IPS-NIHi11 (cell line): Measurements from ENCODE around the gene SHROOM4.
A peak's percentile ranks its signal among the peaks of the same experiment; 100 is the strongest.

ENCODE experiments used
- DNase-seq: peaks from one replicate; pipeline ENCODE4 v3.0.0; 2012; ENCODE audit warnings: mixed read lengths, low spot score

The SHROOM4 gene

DNA sequence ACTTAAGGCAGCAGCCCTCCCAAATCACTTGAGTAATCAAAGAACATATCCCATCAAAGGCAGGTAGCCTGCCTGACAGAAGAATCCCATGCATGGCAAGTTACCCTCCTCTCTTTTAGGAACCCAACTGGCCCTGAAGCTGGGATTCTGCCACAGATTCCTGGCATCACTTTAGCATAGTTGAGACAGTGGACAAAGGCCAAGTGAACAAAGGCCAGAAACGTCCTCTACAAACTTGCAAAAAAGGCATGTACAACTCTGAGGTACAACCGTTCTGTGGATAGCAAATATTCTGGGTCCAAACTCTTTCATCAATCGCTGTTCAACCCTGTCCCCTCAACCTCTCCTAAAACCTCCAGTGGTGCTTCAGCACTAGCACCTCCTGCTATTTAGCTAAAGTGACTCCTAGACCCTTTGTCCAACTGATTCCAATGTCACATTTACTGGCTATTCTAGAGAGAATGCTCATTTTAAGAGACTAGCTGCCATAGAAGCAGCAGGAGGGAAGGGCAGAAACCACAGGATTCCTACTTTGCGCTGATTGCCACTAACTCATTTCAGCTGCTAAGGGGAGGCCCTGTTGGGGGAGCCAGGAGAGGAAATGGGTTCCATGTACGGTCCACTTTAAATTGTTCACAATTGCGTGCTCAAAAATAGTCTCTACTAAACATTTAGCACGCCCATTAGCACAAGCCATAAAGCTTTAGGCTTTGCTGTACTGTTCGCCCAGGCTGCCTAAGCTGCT, 105.9 kb downstream of the SHROOM4 start:
- DNase-seq = no peak

DNA sequence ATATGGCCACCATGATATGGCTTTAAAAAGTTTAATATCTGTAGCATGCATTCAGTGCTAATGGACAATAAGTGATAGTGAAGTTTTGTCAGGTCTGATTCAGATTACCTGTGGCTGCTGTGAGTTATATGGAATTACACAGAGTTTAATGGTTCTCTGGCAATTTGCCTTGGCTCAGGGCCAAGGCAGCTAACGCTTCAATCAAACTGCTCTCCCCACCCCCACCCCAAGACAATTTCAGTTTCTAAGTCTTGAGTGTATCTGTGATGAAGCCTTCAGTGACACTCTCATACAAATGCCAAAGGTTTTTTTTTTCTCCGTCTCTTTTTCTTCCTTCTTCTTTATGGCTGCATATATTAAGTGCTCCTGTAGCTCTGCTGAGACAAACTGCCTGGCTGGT, 106.6 kb downstream of the SHROOM4 start:
- DNase-seq = no peak

DNA sequence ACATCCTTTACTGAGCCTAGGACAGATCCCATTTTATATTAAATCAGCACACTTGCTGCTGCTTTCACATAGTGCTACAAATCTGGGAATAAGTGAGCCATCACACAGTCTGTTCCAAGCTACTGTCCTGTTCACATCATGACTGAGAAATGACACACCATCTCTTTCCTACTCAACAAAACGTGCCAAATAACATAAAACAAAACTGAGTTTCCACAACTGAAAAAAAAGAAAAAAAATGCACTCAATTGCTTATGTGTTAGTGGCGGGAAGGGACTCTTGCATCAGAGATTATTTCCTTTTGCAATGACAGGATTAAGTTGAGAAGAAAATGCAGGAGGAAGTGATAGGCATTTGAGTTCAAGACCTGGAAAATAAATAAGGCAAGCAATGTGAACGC, 109.0 kb downstream of the SHROOM4 start:
- no peak for DNase-seq

DNA sequence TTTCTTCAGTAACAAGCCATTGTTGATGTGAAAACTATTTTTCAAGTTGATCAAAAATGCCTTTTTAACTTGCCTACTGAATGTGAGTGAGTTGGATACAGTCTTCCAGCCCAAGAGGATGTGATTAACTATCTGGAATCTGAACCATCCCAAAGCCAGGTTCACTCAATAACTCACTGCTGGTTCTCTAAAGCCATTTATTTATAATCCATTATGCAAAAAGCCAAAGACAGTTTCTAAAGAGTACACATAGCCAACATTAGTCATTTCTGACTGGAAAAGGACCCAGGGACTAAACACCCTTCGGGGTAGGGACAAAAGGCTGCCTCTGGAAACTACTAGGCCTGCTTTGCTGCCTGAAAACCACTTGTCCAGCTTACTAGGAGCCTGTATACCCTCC, 109.6 kb downstream of the SHROOM4 start:
- DNase-seq = no peak

DNA sequence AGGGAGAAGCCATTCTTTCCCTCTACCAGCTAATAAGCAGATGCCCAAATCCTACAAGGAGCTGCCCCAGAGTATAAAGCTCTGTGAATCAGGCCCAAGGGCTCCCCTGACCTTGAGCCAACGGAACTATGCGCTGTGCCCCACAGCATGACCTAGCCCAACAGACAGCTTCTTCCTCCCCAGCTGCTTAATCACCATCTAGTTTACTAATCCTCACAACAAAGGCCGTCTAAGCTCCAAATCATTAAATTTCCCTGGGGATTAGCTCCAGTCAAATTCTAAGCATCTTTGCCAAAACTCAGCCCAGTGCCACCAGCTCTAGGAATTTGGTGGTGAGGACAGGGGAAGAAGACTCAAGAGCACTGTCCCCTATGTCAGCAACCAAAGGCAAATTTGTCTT, 113.1 kb downstream of the SHROOM4 start:
- no peak for DNase-seq

DNA sequence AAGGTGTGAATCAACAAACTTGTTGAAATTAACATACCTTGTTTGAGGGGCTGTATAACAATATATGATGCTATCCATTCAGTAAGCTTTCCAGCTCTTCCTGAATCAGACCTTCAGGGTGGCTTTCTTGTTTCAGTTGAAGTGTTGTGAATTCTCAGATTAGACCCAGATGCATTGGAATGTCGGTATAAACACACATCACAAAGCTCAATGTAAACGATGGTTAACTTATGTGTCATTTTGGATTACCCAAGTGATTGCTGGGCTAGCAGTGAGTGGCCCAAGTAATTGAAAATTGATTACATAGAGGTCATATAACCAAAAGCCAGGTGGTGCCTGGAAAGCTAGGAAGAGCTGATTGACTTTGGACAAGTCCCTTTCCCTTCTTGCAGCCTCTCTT, 115.0 kb downstream of the SHROOM4 start:
- no peak for DNase-seq

DNA sequence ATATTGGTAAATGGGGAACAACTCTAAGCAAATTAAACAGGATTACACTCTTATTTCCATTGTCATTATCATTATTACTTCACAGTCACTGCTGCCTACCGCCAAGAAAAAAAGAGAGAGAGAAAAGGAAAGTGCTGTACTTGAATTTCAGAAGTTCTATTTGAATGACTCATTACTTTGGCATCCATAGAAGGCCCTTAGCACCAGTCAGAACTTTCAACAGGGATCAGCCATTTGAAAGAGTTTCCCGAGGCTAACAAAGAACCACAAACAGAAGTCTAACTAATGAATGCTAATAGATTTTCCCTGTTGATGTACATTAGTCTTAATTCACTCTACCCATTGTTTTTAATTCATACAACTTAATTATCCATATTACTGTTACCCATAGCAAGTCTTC, 116.3 kb downstream of the SHROOM4 start:
- DNase-seq = peak; percentile 42

DNA sequence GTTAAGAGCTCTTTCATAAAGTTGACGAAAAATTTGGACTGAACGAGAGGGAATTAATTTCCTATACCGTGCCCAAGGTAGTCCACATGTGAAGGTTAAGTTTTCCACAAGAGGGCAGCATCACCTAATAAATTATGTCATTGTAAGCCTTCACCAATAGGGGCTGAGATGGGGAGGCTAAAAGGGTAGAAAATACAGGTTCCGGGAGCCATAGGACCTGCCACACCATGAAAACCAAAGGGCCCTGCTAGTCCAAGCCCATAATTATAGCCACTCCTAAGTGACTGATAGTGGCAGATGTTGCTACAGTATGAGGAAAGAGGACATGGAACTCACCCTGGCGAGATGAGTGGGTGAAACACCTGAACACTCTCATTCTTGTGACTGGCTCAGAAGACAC, 122.2 kb downstream of the SHROOM4 start:
- DNase-seq = peak; percentile 52

DNA sequence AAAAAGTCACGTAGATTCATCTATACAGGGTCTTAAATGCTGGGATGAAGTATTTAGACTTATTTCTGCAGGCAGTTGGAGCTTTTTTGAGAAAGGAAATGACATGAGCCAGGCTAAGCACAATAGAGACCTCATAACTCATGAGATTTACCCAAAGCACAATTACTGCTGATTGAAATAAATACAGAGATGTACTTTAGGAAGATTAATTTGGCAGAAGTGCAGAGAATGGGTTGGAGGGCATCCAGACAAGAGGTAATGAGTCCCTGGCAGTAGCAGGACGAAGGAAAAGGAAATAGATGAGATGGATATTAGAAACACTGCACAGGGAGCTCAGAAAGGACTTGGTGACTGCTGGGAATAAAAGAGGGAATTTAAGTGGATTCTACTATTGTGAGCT, 129.1 kb downstream of the SHROOM4 start:
- no peak for DNase-seq

DNA sequence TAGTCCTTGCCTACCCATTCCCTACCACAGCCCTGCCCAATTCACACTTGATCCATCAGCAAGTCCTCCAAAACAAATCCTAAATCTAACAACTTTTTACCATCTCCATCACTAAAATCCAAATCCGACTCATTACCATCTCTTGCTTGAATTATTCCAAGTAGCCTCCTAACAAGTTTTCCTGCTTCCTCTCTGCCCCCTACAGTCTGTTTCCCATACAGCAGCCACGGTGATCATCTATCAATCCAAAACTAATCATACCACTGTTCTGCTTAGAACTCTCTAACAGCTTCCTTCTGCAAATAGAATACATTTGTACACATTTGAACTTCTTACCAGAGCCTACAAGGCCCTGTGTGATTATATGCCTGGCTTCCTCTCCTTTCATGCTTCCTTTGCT, 133.0 kb downstream of the SHROOM4 start:
- peak; percentile 7 for DNase-seq

DNA sequence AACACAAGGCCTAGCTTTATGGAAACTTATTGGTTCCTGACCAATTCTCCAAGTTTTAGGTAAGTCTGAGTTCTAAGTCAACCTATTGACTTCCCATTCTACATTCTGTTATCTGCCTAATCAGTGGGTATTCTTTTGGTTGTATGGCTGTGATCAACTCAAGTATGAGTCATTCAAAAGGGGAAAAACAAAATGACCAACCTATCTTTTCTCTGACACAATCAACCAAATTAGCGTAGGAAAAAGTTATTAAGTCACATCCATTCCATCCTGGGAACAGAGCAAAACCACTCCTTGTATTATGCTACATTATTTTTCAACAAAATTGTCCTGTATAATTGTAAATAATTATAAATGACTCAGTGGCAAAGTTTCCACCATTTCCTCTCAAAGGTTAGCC, 136.2 kb downstream of the SHROOM4 start:
- DNase-seq = no peak

DNA sequence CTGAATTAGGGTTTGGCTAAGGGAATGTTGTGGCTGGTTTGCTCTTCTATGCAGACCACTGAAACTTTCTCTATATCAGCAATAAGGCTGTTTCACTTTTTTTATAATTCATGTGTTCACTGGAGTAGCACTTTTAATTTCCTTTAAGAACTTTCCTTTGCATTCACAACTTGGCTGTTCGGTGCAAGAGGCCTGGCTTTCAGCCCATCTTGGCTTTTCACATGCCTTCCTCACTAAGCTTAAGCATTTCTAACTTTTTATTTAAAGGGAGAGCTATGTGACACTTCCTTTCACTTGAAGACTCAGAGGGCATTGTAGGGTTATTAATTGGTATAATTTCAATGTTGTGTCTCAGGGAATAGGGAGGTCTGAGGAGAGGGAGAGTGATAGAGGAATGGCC, 142.3 kb downstream of the SHROOM4 start:
- no peak for DNase-seq

DNA sequence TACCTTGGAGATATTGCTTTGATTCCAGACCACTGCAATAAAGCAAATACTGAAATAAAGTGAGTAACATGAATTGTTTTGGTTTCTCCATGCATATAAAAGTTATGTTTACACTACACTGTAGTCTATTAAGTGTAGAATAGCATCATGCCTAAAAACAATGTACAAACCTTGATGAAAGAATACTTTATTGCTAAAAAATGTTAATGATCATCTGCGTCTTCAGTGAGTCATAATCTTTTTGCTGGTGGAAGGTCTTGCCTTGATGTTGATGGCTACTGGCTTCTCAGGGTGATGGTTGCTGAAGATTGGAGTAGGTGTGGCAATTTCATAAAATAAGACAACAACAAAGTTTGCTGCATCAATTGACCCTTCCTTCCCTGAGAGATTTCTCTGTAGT, 145.1 kb downstream of the SHROOM4 start:
- no peak for DNase-seq

DNA sequence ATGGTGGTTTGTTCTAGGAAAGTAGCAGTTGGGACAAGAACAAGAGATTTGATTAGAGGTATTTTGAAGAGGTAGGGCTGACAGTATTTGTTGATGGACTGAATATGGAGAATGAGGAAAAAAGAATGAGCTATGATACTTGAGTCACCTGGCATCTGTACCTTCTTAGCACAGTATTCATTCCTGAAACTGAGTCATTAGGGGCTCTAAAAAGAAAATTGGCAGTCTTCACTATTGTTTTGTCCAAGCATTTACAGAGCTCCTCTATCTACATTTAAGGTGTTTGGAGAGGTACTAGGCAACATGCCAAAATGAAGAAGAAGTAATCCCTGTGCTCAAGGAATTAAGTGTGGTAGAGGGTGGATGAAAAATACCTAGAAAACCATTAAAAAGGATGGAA, 165.8 kb downstream of the SHROOM4 start:
- DNase-seq = no peak

DNA sequence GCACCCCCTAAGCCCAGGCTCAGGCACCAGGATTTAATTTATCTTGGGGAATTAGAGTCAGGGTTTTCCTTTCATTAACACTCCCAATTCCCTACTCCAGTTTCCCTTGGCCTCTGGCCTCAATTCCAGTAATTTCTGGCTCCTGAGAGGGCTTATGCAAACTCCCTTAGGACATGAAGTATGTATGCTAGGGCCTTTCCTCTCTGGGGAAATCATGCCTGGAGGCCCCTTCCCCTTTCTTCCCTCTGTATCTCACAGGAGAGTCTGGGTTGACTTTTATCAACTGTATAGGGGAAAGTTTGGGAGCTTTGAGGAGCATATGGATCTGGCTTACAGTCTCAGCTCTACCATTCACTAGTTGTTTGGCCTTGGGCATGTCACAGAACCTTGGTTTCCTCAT, 169.5 kb downstream of the SHROOM4 start:
- no peak for DNase-seq

DNA sequence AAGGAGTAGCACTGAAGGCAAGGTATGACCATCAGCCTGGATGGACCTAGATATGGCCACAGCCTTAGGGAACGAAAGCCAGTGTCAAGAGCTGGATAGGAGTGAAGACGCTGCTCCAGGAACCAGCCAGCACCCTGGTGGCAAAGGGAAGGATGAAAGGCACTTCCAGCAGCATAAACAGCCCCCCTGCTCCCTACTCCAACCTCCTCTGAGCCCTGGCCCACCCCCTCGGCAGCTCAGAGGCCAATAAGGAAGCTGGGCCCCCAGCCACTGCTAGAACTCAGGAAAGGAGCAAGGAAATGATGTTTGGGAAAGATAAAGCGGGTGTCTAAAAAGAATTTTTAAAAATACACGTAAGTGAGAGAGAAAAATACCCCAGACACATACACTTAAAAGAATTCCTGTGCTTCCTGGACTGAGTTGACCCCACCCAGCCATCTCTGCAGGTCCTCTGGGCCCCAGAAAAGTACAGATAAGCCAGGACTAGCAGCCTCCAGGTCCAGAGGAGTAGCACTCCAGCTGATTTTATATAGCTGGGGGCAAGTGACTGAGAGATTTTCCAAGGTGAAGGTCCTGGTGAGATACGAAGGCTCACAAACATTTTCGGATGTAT, 170.4 kb downstream of the SHROOM4 start:
- DNase-seq = no peak

DNA sequence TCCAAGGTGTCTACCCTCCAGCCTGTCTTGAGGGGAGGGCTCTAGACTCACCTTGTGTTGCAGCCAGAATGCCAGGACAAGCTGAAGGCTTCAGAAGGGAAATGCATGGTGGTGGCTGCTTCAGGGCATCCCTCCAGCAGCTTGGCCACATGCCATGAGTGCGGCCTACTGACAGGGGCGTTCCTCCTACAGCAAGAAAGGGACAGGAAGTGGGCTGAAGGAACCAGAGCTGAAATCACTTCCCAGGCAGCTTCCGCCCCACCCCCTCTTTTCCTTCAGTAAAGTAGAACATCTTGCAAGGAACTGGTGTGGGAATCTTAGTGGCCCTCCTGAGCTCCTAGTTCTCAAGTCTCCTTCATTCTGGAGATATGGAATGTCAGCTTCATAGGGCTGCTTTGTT, 175.9 kb downstream of the SHROOM4 start:
- DNase-seq = no peak

DNA sequence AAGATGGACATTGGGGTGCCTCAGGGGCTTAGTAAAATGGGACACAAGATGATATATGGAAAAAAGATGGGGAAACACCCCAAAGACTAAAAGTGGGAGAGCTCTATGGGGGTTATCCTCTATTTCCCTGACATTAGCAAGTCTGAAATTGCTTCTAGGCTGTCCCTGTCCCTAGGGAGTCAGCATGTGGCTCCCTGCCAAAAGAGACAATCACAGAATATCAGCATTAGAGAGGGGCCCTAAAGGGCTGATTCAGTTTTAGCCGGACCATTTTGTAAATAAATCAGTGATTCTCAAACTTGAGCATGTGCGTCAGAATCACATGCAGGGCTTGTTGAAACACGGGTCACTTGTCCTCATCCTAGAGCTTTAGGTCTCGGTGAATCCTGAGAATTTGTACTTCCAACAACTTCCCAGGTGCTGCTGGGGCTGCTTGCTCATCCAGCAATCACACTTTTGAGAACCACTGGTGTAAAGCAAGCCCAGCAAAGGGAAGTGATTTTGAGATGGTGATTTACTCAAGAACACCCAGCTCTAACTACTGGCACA, 178.1 kb downstream of the SHROOM4 start:
- DNase-seq = no peak

DNA sequence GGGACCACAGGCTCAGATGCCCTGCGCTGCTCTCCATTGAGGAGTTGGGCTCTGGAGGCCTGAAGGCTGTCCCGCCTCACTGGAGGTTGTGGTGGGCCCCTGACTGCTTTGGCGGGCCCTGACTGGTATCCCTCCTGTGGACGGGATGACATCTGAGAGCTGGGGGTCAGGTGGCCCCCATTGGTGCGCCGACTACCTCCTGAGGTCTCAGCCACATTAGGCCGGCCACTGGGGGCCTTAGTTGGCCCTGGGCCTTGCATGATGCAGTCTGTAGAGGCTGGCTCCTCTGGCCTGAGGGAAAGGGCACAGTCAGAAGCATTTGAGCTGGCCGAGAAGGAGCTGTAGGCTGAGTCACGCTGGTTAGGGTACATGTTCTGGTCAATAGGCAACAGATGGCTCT, 178.8 kb downstream of the SHROOM4 start:
- DNase-seq = no peak

DNA sequence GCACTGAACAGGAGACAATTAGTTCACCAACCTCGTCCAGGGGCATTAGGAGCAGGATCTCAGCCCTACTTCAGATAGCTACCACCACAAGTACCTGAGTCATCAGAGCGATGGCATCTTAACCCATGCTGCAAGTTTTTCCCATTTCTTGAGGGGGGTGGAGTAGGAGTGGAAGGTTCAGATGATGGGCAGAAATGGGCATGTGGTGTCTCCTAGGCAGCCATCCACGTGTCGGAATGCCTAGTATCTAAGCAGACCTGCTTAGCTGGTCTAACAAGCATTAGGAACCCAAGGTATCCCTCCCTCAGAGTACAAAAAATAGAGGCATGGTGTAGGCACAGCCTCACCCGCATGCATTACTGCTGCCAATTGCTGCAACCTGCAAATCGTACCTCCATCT, 184.2 kb downstream of the SHROOM4 start:
- no peak for DNase-seq

DNA sequence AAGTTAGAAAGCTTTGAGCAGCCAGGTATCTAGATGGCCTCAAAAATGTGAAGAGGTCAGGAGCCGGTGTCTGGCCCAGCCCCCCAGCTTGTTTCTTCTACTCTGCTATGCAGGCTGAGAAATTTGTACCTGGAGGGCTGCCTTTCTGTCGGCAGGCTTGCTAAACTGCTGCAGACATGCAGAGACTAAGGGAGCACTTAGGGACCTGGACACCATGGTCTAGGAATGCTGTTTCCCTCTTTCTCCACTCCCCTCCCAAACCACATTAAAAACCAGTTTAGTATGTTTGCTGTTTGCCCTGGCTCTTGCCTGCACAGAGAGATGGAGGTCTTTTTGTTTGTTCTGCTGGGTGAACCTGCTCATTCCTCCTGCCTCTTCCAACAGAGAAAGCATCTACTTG, 186.3 kb downstream of the SHROOM4 start:
- DNase-seq = no peak

DNA sequence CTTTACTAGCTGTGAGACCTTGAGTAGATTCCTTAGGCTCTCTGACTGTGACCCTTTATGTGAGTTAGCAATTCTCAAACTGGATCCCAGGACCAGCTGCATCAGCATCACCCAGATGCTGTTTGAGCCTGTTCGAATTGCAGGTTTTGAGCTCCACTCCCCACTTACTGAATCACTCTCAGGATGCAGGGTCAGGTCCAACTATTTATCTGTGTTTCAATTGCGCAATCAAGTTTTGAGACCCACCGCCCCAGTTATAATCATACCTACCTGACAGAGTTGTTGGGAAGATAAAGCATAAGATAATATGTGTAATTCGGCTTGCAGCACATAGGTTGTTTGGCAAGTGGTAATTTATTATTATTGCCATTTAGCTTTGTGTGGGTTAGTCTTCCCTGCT, 187.6 kb downstream of the SHROOM4 start:
- DNase-seq = no peak

DNA sequence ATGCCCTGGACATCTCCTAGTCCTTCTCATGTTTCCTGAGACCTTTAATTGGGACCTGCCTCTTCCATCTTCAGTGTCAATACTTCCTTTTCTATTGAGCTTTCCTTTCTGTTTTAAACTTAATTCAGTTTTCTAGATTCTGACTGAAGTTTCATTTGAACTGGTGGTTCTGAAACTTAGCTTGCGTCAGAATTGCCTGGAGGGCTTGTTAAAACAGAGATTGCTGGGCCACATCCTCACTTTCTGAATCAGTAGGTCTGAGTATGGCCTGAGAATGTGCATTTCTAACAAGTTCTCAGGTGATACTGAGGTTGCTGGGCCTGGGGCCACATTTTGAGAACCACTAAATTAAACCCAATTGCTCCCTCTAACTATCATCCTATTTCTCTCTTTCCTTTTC, 191.2 kb downstream of the SHROOM4 start:
- no peak for DNase-seq
